NCI-H2107 treated with DMSO at 0.1 percent for 48 hours (cell line): ENCODE measurements around the gene CKMT1A.
"Not testable (repeated sequence)": the region's sequence is repeated elsewhere in the genome, so short reads cannot be mapped to it uniquely, and the experiment has no call there.

Experiments
- DNase-seq: peaks from one replicate; lab custom pipeline; 2025; ENCODE audit not compliant: unreplicated experiment; lab: John Stamatoyannopoulos, UW

The CKMT1A gene

DNA sequence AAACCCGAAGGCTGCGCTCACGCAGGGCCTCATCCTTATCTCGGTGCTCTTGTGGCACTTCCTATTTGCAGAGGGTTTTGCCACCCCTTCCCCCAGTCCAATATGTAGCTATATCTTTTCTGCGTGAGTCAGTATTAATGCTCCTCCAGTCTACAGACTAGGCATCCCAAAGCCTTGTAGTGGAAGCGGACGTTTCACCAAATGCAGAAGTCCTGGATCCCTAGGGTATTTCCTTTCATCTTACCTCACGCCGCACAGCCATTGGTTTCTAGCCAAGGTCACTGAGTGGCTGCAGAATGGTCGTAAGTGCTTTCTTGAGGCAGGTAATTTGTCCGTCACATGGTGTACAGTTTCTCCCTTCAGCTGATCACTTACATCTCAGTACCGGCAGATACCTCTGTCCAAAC lies 53.2 kb downstream of the CKMT1A start:
- DNase-seq = not testable (repeated sequence)

DNA sequence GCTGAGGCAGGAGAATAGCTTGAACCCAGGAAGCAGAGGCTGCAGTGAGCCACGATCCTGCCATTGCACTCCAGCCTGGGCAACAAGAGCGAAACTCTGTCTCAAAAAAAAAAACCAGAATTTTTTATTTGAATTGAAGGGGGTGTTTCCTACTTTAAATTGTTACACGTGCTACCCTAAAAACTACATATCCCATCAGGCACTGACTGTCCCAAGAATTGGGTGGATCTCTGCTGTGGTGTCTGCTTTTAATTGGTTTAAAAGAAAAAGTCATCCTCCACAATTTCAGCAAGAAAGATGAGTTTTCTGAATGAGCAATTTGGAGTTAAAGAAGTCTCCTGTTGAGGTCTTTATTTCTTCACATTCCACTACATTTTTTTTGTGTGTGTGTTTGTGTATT lies 54.7 kb downstream of the CKMT1A start:
- DNase-seq = no peak
